ENCODE measurements around the gene PLD6.

The PLD6 gene

GRCh38 chr17:17179371-17179827, 26.7 kb downstream of the PLD6 start:
- TF ChIP-seq GATA3 (IDR thresholded peaks at IDR 0.05; ENCODE audit: low read depth, low read length): no peak
- TF ChIP-seq GATA2 (IDR thresholded peaks at IDR 0.05; ENCODE audit: low read depth, low read length): no peak

GRCh38 chr17:17177176-17177575, 29.0 kb downstream of the PLD6 start:
- no peak for TF ChIP-seq GATA3 (IDR thresholded peaks at IDR 0.05; ENCODE audit: low read depth, low read length)
- no peak for TF ChIP-seq GATA2 (IDR thresholded peaks at IDR 0.05; ENCODE audit: low read depth, low read length)

GRCh38 chr17:17176341-17176740, 29.8 kb downstream of the PLD6 start:
- TF ChIP-seq GATA3 (IDR thresholded peaks at IDR 0.05; ENCODE audit: low read depth, low read length): no peak
- no peak for TF ChIP-seq GATA2 (IDR thresholded peaks at IDR 0.05; ENCODE audit: low read depth, low read length)

GRCh38 chr17:17175917-17176316, 30.2 kb downstream of the PLD6 start:
- TF ChIP-seq GATA3 (IDR thresholded peaks at IDR 0.05; ENCODE audit: low read depth, low read length) (no peak), GATA2 (IDR thresholded peaks at IDR 0.05; ENCODE audit: low read depth, low read length) (no peak)

- no peak for TF ChIP-seq GATA2 (IDR thresholded peaks at IDR 0.05; ENCODE audit: low read depth, low read length)
- no peak for TF ChIP-seq GATA3 (IDR thresholded peaks at IDR 0.05; ENCODE audit: low read depth, low read length)
Observed at GRCh38 chr17:17175340-17175739, 30.8 kb downstream of the PLD6 start.

- TF ChIP-seq GATA2 (IDR thresholded peaks at IDR 0.05; ENCODE audit: low read depth, low read length) (no peak), GATA3 (IDR thresholded peaks at IDR 0.05; ENCODE audit: low read depth, low read length) (no peak)
Observed at GRCh38 chr17:17173921-17174320, 32.2 kb downstream of the PLD6 start.

GRCh38 chr17:17172990-17173389, 33.1 kb downstream of the PLD6 start:
- TF ChIP-seq GATA2 (IDR thresholded peaks at IDR 0.05; ENCODE audit: low read depth, low read length) (no peak), GATA3 (IDR thresholded peaks at IDR 0.05; ENCODE audit: low read depth, low read length) (no peak)

- TF ChIP-seq GATA3 (IDR thresholded peaks at IDR 0.05; ENCODE audit: low read depth, low read length) (no peak), GATA2 (IDR thresholded peaks at IDR 0.05; ENCODE audit: low read depth, low read length) (no peak)
Observed at GRCh38 chr17:17172001-17172939, 33.9 kb downstream of the PLD6 start.

- no peak for TF ChIP-seq GATA2 (IDR thresholded peaks at IDR 0.05; ENCODE audit: low read depth, low read length)
- no peak for TF ChIP-seq GATA3 (IDR thresholded peaks at IDR 0.05; ENCODE audit: low read depth, low read length)
Observed at GRCh38 chr17:17171186-17171585, 34.9 kb downstream of the PLD6 start.

- TF ChIP-seq GATA3 (IDR thresholded peaks at IDR 0.05; ENCODE audit: low read depth, low read length) (no peak), GATA2 (IDR thresholded peaks at IDR 0.05; ENCODE audit: low read depth, low read length) (no peak)
Observed at GRCh38 chr17:17170346-17170985, 35.7 kb downstream of the PLD6 start.

- no peak for TF ChIP-seq GATA3 (IDR thresholded peaks at IDR 0.05; ENCODE audit: low read depth, low read length)
Observed at GRCh38 chr17:17169396-17169795, 36.7 kb downstream of the PLD6 start.

- TF ChIP-seq GATA3 (IDR thresholded peaks at IDR 0.05; ENCODE audit: low read depth, low read length) (no peak), GATA2 (IDR thresholded peaks at IDR 0.05; ENCODE audit: low read depth, low read length) (no peak)
Observed at GRCh38 chr17:17168401-17168800, 37.7 kb downstream of the PLD6 start.

- TF ChIP-seq GATA2 (IDR thresholded peaks at IDR 0.05; ENCODE audit: low read depth, low read length): no peak
- no peak for TF ChIP-seq GATA3 (IDR thresholded peaks at IDR 0.05; ENCODE audit: low read depth, low read length)
Observed at GRCh38 chr17:17167986-17168385, 38.1 kb downstream of the PLD6 start.

GRCh38 chr17:17167356-17167755, 38.8 kb downstream of the PLD6 start:
- no peak for TF ChIP-seq GATA3 (IDR thresholded peaks at IDR 0.05; ENCODE audit: low read depth, low read length)
- TF ChIP-seq GATA2 (IDR thresholded peaks at IDR 0.05; ENCODE audit: low read depth, low read length): no peak

- TF ChIP-seq GATA3 (IDR thresholded peaks at IDR 0.05; ENCODE audit: low read depth, low read length) (no peak), GATA2 (IDR thresholded peaks at IDR 0.05; ENCODE audit: low read depth, low read length) (no peak)
Observed at GRCh38 chr17:17166446-17166845, 39.7 kb downstream of the PLD6 start.

All from SH-SY5Y (cell line).